Ovary (tissue), 10 donors: Measurements from ENCODE around the gene SLC39A8. TPM values are rescaled to one million over a fixed set of nuclear protein-coding genes. Genes with fewer than 3 reads are reported as not detected.
A peak's percentile ranks its signal among the peaks of the same experiment; 100 is the strongest.

Source experiments
- DNase-seq, 5 donors: peaks; one replicate each; pipeline ENCODE4 v3.0.0-alpha.2; 2019 to 2020
- H3K27ac ChIP-seq, 2 donors: fragments of 200-600 bp; one replicate each; pipeline versions ENCODE4 v1.5.1 to v1.8.0; 2019 to 2022
- H3K27me3 ChIP-seq: fragments of 200-600 bp; one replicate; pipeline ENCODE4 v1.8.0; 2022
- H3K36me3 ChIP-seq: fragments of 200-600 bp; sonication (generic); one replicate; pipeline ENCODE4 v1.5.1; 2019
- H3K4me1 ChIP-seq: one replicate; pipeline ENCODE4 v1.8.1; 2013; ENCODE audit warnings: mild to moderate bottlenecking, moderate library complexity; ENCODE audit not compliant: insufficient read depth
- H3K4me3 ChIP-seq: fragments of 200-600 bp; sonication (generic); one replicate; pipeline ENCODE4 v1.5.1; 2017
- H3K9me3 ChIP-seq, 2 donors: fragments of 200-600 bp in 1 of 2; sonication (generic) in 1 of 2; one replicate each; pipeline versions ENCODE4 v1.5.1 to v1.8.1; 2013 to 2019; ENCODE audit warnings: mild to moderate bottlenecking in 1 of 2, moderate library complexity in 1 of 2
- EP300 ChIP-seq: sonication (generic); formaldehyde crosslinking; IDR thresholded peaks from one replicate; pipeline ENCODE4 v1.6.1; 2017; ENCODE audit warnings: antibody characterized with exemption
- POLR2A ChIP-seq: fragments of 450-650 bp; IDR thresholded peaks from one replicate; pipeline ENCODE4 v1.6.1; 2017; ENCODE audit warnings: antibody characterized with exemption, mild to moderate bottlenecking, moderate library complexity
- WGBS, 3 donors: extraction: QIAGEN DNeasy Blood & Tissue Kit in 1 of 3; methylation state at CpG; one replicate each; pipeline versions ENCODE4 v1.1.5 to v1.1.7; 2013 to 2017; 5-methylcytosine and 5-hydroxymethylcytosine counted together
- intact Hi-C, 4 donors: fragments of 100-400 bp; cut with DNase I; formaldehyde crosslinking; loops; one replicate each; pipeline versions ENCODE4 v1.11.0 to v1.15.1; 2022 to 2023
- long read RNA-seq, 3 donors: library from polyadenylated mRNA in 2 of 3; unstranded in 2 of 3; transcript quantifications; one replicate each; pipeline ENCODE4 v2.0.0 and lab custom pipeline, GENCODE V29; 2021 to 2026
- polyA plus RNA-seq, 2 donors: library from polyadenylated mRNA; stranded (reverse); fragments of 200-250 nt in 1 of 2; fragments of 350-450 nt in 1 of 2; fragmentation: Illumina TruSeq in 1 of 2; extraction: RNeasy Lipid Tissue Mini Kit (QIAGEN cat#74804) in 1 of 2; gene quantifications; one replicate each; pipeline ENCODE4 v1.2.3, GENCODE V29; 2013 to 2014
- total RNA-seq, 7 donors: library from RNA; depleted of rRNA in 2 of 7; stranded (reverse); fragments of >200 nt in 2 of 7; fragmentation: NEBNext Ultra II Directional in 3 of 7; extraction: Animal tissue kit (Norgen Biotek cat#: 25700) in 3 of 7; gene quantifications; one replicate each; pipeline versions ENCODE4 v1.1.0 to v1.2.4, GENCODE V29; 2016 to 2023
- TF ChIP-seq, protein P1 (sequence below), 3 donors: fragments of 450-650 bp in 2 of 3; fragments of 200-600 bp in 1 of 3; IDR thresholded peaks; one replicate each; pipeline versions ENCODE4 v1.5.1 to v1.8.0; 2016 to 2022; ENCODE audit warnings: antibody characterized with exemption in 3 of 3, mild to moderate bottlenecking in 1 of 3
- donor health status: DM: no; HTN: no; CAD: no; lungs with moderate emphysema.
- donor health status: DM: no; HTN: no; CAD: no.
- donor health status: Bipolar disorder and iron deficiency.
- donor health status: DM: yes; HTN: yes; CAD: no.
- donor health status: DM: no; HTN: no; CAD: no.
- donor health status: DM: yes; HTN: yes; CAD: no.

The SLC39A8 gene
- 10 to 100 TPM; 15.6 to 28.7 (median 22.0) TPM for total RNA-seq
- 10 to 100 TPM; 11.5 to 14.1 TPM for polyA plus RNA-seq
- long read RNA-seq, donor 1, transcript SLC39A8-202 (8 exons, 3,238 nt): major isoform, 24 of 36 reads
- long read RNA-seq, donor 1, partial matches to known transcripts: 6 of 36 reads
- long read RNA-seq, donor 1, other reads (novel, unspliced or antisense): 2 of 36 reads
- long read RNA-seq, donor 2, partial matches to known transcripts: 0 of 1 reads
- long read RNA-seq, donor 2, other reads (novel, unspliced or antisense): 0 of 1 reads
- long read RNA-seq, donor 3, transcript SLC39A8-201 (9 exons, 3,144 nt): major isoform, 22 of 58 reads
- long read RNA-seq, donor 3, transcript SLC39A8-202 (8 exons, 3,238 nt): minor isoform, 21 of 58 reads
- long read RNA-seq, donor 3, partial matches to known transcripts: 4 of 58 reads
- long read RNA-seq, donor 3, other reads (novel, unspliced or antisense): 11 of 58 reads

DNA sequence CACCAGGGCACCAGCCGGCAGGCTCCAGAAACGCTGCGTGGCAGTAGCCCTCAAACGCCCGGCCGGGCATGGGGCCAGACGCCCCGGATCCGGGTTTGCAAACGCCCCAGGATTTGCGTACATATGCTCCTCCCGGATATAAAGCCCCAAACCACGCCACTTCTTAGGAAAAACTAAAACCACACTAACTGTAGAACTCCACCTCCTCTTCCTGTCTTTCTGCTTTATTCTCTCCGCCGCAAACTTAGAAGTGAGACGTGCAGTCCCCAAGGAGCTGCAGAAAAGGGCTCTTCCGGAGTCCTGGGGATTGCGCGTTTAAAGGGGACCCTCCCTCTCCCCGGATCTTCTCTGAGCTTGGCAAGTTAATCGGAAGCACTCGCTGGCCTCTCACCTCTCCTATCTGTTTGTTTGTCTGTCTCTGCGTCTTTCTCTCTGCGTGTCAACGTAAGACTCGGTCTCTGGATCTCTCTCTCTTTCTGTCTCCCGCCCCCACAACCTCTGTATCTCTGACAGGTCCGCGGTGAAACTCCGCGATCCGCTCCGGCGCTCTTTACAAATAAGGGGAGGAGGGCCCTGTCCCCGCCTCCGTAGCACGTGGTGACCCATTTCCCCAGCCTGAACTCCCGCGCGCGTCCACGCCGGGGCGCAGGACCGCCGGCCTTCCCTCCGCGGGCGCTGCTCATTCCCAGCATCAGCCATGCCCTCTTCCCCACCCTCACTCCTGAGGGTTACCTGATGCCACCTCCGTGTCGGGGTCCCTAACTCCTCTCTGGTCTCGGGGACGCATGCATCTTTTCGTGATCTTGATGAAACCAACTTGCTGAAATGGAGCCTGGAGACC is at the start of gene SLC39A8:
Gene SLC39A8 (minus strand): TSS at position 529 of the 841 bp plus-strand sequence. CDS start 820 bp downstream, outside the sequence.
- Histone ChIP-seq H3K4me1 (peaks cover 2% of the 10 kb centered on the region), H3K36me3 (no peaks in the 10 kb centered on the region), H3K27me3 (no peaks in the 10 kb centered on the region), H3K9me3 (no peaks in the 10 kb centered on the region), H3K27ac (peak within 1 kb of the TSS; percentile 55 to 78), H3K4me3 (peak within 1 kb of the TSS; percentile 70)
- TF ChIP-seq, protein P1, sequence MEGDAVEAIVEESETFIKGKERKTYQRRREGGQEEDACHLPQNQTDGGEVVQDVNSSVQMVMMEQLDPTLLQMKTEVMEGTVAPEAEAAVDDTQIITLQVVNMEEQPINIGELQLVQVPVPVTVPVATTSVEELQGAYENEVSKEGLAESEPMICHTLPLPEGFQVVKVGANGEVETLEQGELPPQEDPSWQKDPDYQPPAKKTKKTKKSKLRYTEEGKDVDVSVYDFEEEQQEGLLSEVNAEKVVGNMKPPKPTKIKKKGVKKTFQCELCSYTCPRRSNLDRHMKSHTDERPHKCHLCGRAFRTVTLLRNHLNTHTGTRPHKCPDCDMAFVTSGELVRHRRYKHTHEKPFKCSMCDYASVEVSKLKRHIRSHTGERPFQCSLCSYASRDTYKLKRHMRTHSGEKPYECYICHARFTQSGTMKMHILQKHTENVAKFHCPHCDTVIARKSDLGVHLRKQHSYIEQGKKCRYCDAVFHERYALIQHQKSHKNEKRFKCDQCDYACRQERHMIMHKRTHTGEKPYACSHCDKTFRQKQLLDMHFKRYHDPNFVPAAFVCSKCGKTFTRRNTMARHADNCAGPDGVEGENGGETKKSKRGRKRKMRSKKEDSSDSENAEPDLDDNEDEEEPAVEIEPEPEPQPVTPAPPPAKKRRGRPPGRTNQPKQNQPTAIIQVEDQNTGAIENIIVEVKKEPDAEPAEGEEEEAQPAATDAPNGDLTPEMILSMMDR (IDR thresholded peaks at IDR 0.05): peak; percentile 75 to 82 (median 80)
- no peak for TF ChIP-seq EP300
- peak; percentile 70 for TF ChIP-seq POLR2A
- intact Hi-C loops: loop anchor here in 1 of 4 donors (2.0 kb wide), 1 partner anchor 86 kb away; no protein-coding TSS in a partner anchor
- DNase-seq: peak; percentile 83 to 89 (median 87)
- 0 to 1% (median 0%) methylated on average over 54 of the region's 54 CpGs for WGBS, 3 donors

DNA sequence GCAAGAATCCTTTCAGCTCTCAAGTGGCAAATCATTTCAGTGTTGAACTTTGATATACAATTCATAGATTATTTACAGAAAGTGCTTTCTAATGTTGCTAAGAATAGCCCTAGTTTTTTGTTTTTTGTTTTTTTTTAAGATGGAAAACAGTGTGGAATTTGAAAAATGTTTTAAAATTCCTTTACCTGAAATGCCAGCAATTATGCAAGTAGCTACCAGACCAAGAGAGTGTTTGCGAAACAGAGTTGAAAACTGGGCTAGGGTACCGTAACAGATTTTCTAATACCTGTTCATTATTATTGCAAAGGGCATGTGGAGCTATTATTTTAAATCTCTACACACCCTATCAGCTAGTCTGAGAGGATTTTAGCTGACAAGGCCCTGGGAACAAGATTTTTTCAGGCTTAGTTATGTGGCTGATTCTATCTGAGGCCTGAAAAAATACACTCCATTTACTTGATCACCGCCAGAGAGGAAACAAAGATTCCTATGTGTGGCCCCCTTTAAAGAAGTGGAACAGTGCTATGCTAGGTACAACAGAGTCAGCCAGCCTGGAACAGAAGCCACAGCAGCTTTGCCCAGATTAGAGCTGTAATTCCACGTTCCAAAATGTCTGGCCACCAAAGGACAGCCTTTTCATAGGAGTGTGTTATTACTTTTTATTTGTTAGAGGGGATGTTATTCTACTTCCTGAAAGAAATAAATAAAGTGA is 46.9 kb upstream of the SLC39A8 start:
- Histone ChIP-seq H3K36me3 (no peaks in the 10 kb centered on the region), H3K27ac (no peak overlapping the region), H3K9me3 (no peaks in the 10 kb centered on the region), H3K27me3 (no peaks in the 10 kb centered on the region), H3K4me3 (no peak overlapping the region), H3K4me1 (no peaks in the 10 kb centered on the region)
- TF ChIP-seq, protein P1 (IDR thresholded peaks at IDR 0.05): no peak
- TF ChIP-seq POLR2A (no peak), EP300 (no peak)
- no peak for DNase-seq
- 74 to 77% (median 74%) methylated on average over 4 of the region's 4 CpGs for WGBS, 3 donors
- intact Hi-C loops: no loop called here

DNA sequence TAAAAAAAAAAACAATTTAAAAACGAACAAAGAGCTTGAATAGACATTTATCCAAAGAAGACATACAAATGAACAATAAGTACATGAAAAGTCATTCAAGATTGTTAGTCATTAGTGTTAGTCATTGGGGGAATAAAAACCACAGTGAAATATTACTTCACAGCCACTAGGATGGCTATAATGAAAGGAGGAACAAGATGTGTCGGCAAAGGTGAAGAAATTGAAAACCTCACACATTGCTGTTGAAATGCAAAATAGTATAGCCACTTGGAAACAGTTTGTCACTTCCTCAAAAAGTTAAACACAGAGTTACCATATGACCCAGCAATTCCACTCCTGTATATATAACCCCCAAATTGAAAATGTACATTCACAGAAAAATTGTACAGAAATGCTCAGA is 45.2 kb upstream of the SLC39A8 start:
- intact Hi-C loops: no loop called here
- H3K4me1 ChIP-seq: no peaks in the 10 kb centered on the region
- no peak overlapping the region for H3K4me3 ChIP-seq
- no peak for DNase-seq
- no peaks in the 10 kb centered on the region for H3K36me3 ChIP-seq
- H3K27ac ChIP-seq: no peak overlapping the region
- no peaks in the 10 kb centered on the region for H3K9me3 ChIP-seq
- no peaks in the 10 kb centered on the region for H3K27me3 ChIP-seq
- TF ChIP-seq, protein P1 (IDR thresholded peaks at IDR 0.05): no peak
- WGBS, 3 donors: 84 to 90% (median 85%) methylated on average over 2 of the region's 2 CpGs

DNA sequence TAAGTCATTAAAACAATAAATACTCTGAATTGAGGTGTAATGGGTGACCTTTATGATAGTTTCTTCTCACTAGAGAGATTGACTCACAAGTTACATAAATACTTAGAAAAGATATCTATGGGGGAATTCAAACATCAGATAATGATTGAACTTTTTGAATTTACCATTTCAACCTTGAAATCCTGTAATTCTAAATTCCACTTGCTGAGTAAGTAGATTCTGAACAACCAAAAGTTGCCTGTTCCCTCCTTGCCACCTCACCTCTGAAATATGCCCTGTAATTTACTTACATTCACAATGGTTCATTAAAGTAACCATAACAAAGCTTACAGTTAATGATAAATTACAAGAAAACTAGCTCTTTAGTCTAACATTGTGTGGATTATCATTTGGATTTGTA is 43.3 kb upstream of the SLC39A8 start:
- intact Hi-C loops: no loop called here
- no peaks in the 10 kb centered on the region for H3K4me1 ChIP-seq
- no peak for TF ChIP-seq EP300
- no peaks in the 10 kb centered on the region for H3K9me3 ChIP-seq
- no peak for DNase-seq
- H3K27me3 ChIP-seq: no peaks in the 10 kb centered on the region
- no peak overlapping the region for H3K4me3 ChIP-seq
- no peaks in the 10 kb centered on the region for H3K36me3 ChIP-seq
- no peak overlapping the region for H3K27ac ChIP-seq
